NK-92 (cell line): ENCODE measurements around the gene STK36.

ENCODE experiments used
- DNase-seq: peaks from one replicate; lab custom pipeline; 2025; ENCODE audit not compliant: unreplicated experiment; lab: John Stamatoyannopoulos, UW

The STK36 gene

DNA sequence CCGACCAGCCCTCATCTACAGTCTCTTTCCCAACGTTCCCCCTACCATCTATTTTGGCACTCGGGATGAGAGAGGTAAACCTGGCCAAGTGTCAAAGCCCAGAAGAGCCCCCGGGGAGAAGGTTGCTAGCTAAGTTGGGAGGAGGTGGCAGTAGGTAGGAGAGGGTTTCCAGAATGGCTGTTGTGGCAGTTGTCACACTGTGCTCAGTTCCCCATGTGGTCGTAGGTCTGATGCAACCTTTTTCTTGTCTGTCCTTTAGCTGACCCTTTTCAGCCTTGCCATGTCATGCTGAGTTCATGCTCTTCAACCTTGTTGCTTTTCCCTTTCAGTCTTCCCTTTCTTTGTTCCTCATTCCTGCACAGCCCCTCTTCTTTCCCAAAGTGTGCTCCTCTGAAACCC, 73.3 kb downstream of the STK36 start:
- DNase-seq: no peak

DNA sequence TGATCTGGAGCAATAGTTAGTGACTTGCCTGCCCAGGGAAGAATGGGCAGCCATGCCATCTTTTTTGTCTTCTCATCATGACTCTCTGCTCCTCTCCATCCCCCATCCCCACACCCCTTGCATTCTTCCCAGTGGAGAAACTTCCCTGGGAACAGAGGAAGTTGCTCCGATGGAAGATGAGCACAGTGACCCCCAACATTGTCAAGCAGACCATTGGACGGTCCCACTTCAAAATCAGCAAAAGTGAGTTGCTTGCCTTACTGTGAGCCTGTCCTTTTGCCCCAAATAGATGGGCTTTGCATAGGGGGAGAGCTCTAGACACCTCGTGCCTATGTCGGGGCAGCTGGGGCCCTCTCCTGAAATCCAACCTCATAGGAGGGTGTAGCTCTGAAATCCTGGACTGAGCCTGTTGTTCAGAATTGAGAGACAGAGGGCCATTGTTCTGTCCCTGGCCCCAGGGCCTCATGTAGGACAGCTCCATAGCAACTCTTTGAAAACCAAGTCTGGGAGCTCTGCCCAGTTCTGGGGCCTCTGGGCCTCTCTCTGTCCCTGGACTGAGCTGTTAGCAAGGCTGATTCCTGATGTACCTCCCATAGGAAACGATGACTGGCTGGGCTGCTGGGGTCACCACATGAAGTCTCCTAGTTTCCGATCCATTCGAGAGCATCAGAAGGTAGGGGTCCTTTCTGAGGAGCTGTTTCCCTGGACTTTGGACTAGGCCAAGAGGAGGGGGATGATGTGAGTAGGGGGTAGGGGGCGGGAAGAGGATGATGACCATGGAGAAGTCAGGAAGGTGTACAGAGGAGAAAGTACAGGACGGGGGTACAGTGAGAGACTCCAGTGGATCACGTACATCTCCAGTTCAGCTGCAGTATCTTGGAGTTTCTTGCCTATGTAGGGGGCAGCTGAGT, 73.9 kb downstream of the STK36 start:
- DNase-seq: no peak

DNA sequence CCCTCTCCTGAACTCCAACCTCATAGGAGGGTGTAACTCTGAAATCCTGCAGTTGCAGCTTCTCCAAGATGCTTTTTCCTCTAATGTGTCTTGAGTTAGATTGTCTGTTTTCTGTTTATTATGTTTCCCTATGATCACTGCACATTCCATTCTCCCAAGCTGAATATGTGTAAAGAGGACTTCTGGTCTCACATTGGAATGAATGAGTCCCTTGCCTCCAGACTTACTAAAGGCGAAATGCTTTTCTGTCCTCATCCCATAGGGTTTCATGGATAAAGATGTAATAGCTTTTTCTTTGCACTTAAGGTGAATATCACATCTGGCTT, 74.5 kb downstream of the STK36 start:
- DNase-seq: no peak

DNA sequence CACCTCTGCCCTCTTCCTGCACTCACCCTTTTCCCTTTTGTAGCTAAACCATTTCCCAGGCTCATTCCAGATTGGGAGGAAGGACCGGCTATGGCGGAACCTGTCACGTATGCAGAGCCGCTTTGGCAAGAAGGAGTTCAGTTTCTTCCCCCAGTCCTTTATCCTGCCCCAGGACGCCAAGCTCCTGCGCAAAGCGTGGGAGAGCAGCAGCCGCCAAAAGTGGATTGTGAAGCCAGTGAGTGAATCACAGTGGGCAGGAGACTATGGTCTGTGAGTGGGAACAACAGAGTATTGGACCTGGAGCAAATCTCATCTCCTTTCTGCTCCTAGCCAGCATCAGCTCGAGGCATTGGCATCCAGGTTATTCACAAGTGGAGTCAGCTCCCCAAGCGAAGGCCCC, 75.1 kb downstream of the STK36 start:
- no peak for DNase-seq

DNA sequence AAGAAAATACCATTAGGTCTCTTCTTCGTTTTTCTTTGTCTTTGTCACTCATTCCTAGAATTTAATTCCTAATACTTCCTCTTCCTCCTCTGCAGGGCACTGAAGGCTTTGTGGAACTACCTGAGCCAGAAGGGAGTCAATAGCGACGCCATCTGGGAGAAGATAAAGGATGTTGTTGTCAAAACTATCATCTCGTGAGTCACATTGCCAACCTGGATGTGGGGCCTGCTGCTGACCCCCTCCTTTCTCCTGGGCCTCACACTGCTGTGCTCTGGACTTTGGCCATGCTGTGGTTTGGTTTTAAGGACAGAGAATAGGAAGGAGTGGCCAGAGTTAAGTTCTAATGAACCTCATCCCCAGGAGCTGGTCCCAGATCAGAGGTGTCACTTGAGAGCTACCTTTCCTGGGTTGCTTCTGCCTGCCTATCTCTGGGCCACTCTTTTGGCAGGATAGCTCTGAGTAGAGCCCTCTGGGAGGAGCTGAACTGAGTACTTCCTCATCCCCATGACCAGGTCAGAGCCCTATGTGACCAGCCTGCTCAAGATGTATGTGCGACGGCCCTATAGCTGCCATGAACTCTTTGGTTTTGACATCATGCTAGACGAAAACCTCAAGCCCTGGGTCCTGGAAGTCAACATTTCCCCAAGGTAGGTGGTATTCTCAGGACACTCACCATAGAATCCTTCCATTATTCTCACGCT, 77.0 kb downstream of the STK36 start:
- DNase-seq: no peak
